NK-92 (cell line): ENCODE data around the gene USP5.

Experiments
- DNase-seq: peaks from one replicate; lab custom pipeline; 2025; ENCODE audit not compliant: unreplicated experiment; lab: John Stamatoyannopoulos, UW

USP5 gene

GRCh38 chr12:6826125-6826733 is 25.7 kb upstream of the USP5 start:
- no peak for DNase-seq

DNA sequence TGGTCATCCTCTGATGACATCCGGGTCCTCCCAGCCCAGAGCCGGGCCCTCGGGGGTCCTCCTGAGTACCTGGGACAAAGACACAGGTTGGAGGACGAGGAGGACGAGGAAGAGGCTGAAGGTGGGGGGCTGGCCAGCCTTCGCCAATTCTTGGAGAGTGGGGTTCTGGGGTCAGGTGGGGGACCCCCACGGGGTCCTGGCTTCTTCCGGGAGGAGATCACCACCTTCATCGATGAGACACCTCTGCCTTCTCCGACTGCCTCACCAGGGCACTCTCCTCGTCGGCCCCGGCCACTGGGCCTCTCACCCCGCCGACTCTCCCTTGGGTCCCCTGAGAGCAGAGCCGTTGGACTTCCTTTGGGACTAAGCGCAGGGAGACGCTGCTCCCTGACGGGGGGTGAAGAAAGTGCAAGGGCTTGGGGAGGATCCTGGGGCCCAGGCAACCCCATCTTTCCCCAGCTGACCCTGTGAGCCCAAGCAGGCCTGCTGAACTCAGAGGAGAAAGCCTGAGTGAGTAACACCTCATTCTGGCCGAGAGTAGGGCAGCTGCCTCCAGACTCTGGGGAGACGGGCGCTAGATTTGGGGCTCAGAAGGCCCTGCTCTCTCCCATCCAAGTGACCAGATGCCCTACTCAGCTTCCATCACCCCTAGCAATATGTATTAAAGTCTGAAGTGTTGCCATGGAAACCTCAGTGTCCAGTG is 25.1 kb upstream of the USP5 start:
- no peak for DNase-seq

- no peak for DNase-seq
Observed at GRCh38 chr12:6827437-6827911, 24.5 kb upstream of the USP5 start.

- DNase-seq = no peak
Observed at GRCh38 chr12:6827982-6828780, 23.8 kb upstream of the USP5 start, which contains the start of gene P3H3. TSS of gene P3H3 (plus strand) at chr12:6828407. CDS start at chr12:6828441, 34 bp downstream.

- no peak for DNase-seq
Observed at GRCh38 chr12:6828781-6829535, 23.0 kb upstream of the USP5 start.

- DNase-seq = no peak
Observed at GRCh38 chr12:6829536-6830220, 22.3 kb upstream of the USP5 start.

- no peak for DNase-seq
Observed at GRCh38 chr12:6830286-6830890, 21.6 kb upstream of the USP5 start.

DNA sequence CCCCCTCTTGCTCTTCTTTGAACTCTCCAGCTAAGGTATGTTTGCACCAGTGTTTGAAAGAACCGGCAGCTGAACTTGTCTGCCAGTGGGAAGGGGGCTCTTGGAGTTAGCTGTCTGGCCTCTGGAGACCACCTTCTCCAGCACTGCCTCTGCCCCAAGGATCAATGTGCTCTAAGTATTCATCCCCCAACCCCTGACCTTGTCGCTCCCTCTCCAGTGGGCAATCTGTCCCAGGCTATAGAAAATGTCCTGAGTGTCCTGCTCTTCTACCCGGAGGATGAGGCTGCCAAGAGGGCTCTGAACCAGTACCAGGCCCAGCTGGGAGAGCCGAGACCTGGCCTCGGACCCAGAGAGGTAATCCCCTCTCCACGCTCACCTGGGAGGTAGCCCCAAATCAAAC is 21.0 kb upstream of the USP5 start:
- DNase-seq = no peak

DNA sequence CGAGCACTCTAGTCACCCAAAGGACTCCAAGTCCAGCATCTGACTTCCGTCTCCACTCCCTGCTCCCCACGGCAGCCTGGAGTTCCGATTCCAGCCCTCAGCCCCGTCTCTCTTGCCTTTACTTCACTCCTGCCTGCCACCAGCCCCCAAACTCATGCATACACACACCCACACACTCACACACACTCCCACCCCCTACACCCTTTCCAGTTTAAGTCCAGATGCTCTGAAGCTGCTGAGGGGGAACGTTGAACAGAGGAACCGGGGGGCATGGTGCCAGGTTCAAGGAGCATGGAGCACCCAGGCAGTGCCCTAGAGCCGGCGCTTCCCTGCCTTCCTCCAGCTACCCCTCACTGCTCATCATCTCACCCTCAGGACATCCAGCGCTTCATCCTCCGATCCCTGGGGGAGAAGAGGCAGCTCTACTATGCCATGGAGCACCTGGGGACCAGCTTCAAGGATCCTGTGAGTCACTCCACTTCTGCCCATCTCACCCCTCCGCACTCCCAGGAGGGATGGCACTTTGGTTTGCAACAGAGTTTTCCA is 20.4 kb upstream of the USP5 start:
- DNase-seq = no peak

DNA sequence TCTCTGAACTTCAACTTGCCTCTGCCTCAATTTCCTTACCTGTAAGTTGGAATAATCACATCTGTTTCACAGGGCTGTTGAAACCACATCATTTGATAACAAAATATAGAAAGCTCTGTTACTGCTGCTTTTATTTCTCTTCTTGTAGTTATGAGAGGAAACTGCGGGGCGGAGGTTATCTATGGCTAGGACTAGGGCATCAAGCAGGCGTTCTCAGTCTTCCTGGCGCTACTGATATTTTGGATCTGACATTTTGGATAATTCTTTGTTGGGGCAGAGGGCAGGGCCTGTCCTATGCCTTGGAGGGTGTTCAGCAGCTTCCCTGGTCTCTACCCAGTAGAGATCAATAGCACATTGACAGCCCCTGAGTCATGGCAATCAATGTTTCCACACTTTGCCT is 19.8 kb upstream of the USP5 start:
- DNase-seq = no peak

- no peak for DNase-seq
Observed at GRCh38 chr12:6833189-6833890, 18.6 kb upstream of the USP5 start.

GRCh38 chr12:6834254-6834653 is 17.7 kb upstream of the USP5 start:
- DNase-seq = no peak

DNA sequence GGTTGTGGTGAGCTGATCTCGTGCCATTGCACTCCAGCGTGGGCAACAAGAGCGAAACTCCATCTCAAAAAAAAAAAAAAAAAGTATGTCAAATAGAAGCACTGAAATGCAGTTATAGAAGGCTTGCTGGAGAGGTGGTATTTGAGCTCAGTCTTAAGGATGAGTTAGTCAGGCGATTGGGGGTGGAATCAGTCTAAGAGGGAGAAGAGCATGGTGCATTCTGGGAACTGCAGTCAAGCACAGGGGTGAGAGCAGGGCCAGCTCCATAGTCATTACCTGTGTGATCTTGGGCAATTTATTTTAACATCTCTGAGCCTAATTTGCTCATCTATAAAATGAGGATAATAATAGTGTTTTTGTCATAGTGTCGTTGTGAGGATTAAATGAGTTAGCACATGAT is 17.1 kb upstream of the USP5 start:
- no peak for DNase-seq

GRCh38 chr12:6836851-6837250 is 15.1 kb upstream of the USP5 start:
- no peak for DNase-seq

DNA sequence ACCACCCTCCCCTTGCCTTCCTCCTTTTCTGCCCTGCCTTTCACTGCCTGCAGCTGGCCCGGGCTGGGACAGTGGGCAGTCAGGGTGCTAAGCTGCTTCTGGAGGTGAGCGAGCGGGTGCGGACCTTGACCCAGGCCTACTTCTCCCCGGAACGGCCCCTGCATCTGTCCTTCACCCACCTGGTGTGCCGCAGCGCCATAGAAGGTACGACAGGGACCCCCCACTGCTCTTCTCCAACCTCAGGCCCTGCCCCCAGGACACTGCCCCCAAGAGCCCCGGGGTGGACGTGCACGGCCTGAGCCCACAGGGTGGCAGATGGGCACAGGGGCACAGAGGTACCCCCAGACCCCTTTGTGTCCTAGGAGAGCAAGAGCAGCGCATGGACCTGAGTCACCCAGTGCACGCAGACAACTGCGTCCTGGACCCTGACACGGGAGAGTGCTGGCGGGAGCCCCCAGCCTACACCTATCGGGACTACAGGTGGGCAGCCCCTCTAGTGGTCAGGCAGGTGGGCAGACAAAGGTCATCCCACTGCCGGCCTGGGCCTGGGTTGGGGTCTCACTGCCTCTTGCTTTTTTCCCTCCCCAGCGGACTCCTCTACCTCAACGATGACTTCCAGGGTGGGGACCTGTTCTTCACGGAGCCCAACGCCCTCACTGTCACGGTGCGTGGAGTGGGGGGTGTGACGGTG is 14.4 kb upstream of the USP5 start:
- no peak for DNase-seq

GRCh38 chr12:6838854-6839253 is 13.1 kb upstream of the USP5 start:
- DNase-seq = no peak

- no peak for DNase-seq
Observed at GRCh38 chr12:6839482-6840201, 12.3 kb upstream of the USP5 start.

GRCh38 chr12:6840330-6840729 is 11.6 kb upstream of the USP5 start:
- DNase-seq = no peak
